HG03575 (cell line): Measurements from ENCODE around the gene UBC.

Source experiments
- ATAC-seq: cut with Tn5 transposase; IDR thresholded peaks from one replicate; pipeline ENCODE4 v1.9.1; 2021; ENCODE audit not compliant: unreplicated experiment, insufficient number of reproducible peaks, low FRiP score; ENCODE audit errors: extremely low read depth

The UBC gene

GRCh38 chr12:124871297-124871696 is 43.2 kb downstream of the UBC start:
- no peak for ATAC-seq

GRCh38 chr12:124870515-124870914 is 43.9 kb downstream of the UBC start:
- no peak for ATAC-seq

- no peak for ATAC-seq
Measured at GRCh38 chr12:124869059-124869665, 45.3 kb downstream of the UBC start.

GRCh38 chr12:124868252-124869058 is 46.0 kb downstream of the UBC start:
- ATAC-seq = no peak

GRCh38 chr12:124867401-124867930 is 47.0 kb downstream of the UBC start:
- no peak for ATAC-seq

- ATAC-seq = no peak
Measured at GRCh38 chr12:124866883-124867400, 47.5 kb downstream of the UBC start.

GRCh38 chr12:124866195-124866882 is 48.1 kb downstream of the UBC start:
- no peak for ATAC-seq

GRCh38 chr12:124865728-124866127 is 48.7 kb downstream of the UBC start:
- ATAC-seq = no peak

- no peak for ATAC-seq
Measured at GRCh38 chr12:124864326-124864752, 50.1 kb downstream of the UBC start.

- no peak for ATAC-seq
Measured at GRCh38 chr12:124863416-124864325, 50.8 kb downstream of the UBC start, which contains the start of gene SCARB1. TSS of gene SCARB1 (minus strand) at chr12:124863864. CDS start at chr12:124863720, 144 bp downstream.

- no peak for ATAC-seq
Measured at GRCh38 chr12:124862768-124863415, 51.6 kb downstream of the UBC start.

GRCh38 chr12:124861898-124862676 is 52.4 kb downstream of the UBC start:
- no peak for ATAC-seq
